ENCODE results near the gene MITF.

Gene MITF

DNA sequence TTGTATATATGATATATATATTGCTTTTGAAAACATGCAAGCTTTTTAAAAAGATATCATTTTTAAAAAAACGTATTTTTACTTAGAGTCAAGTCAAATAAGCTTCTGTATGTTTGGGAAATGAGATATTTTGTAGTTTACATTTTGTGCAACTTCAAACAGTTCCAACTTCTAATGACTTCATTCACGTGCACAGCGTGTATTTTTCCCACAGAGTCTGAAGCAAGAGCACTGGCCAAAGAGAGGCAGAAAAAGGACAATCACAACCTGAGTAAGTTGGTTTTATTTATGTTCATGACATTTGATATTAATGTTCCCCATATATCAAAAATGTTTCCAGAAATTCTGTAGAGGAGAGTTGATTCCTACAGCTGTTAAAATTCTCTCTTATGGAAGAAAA, 212.4 kb downstream of the MITF start:
- H3K4me3 ChIP-seq (replicated peaks; ENCODE audit: insufficient read depth, low read length): no peak overlapping the region
- TF ChIP-seq POLR2AphosphoS5 (IDR thresholded peaks at IDR 0.05; ENCODE audit: low read depth): no peak
- no peak for TF ChIP-seq REST (IDR thresholded peaks at IDR 0.05; ENCODE audit: insufficient replicate concordance, low read depth)
- no peak for TF ChIP-seq CTCF (IDR thresholded peaks at IDR 0.05; ENCODE audit: insufficient read depth, low read length)
- no peak for TF ChIP-seq GABPA (IDR thresholded peaks at IDR 0.05; ENCODE audit: low read depth)
- no peak for DNase-seq (ENCODE audit: low read depth in 1 of 2, low spot score in 1 of 2)
- no peaks in the 10 kb centered on the region for H3K27me3 ChIP-seq (ENCODE audit: insufficient read depth, poor library complexity, severe bottlenecking)
- no peak overlapping the region for H3K27ac ChIP-seq (replicated peaks)

GRCh38 chr3:69959581-69959980, 220.3 kb downstream of the MITF start:
- TF ChIP-seq SPI1 (IDR thresholded peaks at IDR 0.05; ENCODE audit: borderline replicate concordance, low read depth) (no peak), REST (IDR thresholded peaks at IDR 0.05; ENCODE audit: insufficient replicate concordance, low read depth) (no peak), GABPA (IDR thresholded peaks at IDR 0.05; ENCODE audit: low read depth) (no peak), CTCF (IDR thresholded peaks at IDR 0.05; ENCODE audit: insufficient read depth, low read length) (no peak), POLR2AphosphoS5 (IDR thresholded peaks at IDR 0.05; ENCODE audit: low read depth) (no peak)
- Histone ChIP-seq H3K27me3 (ENCODE audit: insufficient read depth, poor library complexity, severe bottlenecking) (no peaks in the 10 kb centered on the region), H3K27ac (replicated peaks) (no peak overlapping the region), H3K4me3 (replicated peaks; ENCODE audit: insufficient read depth, low read length) (no peak overlapping the region)
- no peak for DNase-seq (ENCODE audit: low read depth in 1 of 2, low spot score in 1 of 2)

- Histone ChIP-seq H3K27me3 (ENCODE audit: insufficient read depth, poor library complexity, severe bottlenecking) (no peaks in the 10 kb centered on the region), H3K27ac (replicated peaks) (no peak overlapping the region), H3K4me3 (replicated peaks; ENCODE audit: insufficient read depth, low read length) (no peak overlapping the region)
- DNase-seq (ENCODE audit: low read depth in 1 of 2, low spot score in 1 of 2): no peak
- TF ChIP-seq GABPA (IDR thresholded peaks at IDR 0.05; ENCODE audit: low read depth): no peak
- TF ChIP-seq REST (IDR thresholded peaks at IDR 0.05; ENCODE audit: insufficient replicate concordance, low read depth): no peak
- no peak for TF ChIP-seq CTCF (IDR thresholded peaks at IDR 0.05; ENCODE audit: insufficient read depth, low read length)
- no peak for TF ChIP-seq SPI1 (IDR thresholded peaks at IDR 0.05; ENCODE audit: borderline replicate concordance, low read depth)
- no peak for TF ChIP-seq POLR2AphosphoS5 (IDR thresholded peaks at IDR 0.05; ENCODE audit: low read depth)
Observed at GRCh38 chr3:69961706-69962439, 222.6 kb downstream of the MITF start.
